Mucosa of descending colon (tissue), 3 donors: ENCODE data around the gene DPP6. TPM values are rescaled to one million over a fixed set of nuclear protein-coding genes. Genes with fewer than 3 reads are reported as not detected.

Source experiments
- ATAC-seq: fragments of 200-7000 bp; cut with Tn5 transposase; one replicate; pipeline ENCODE4 v1.9.1; 2020; ENCODE audit warnings: mild to moderate bottlenecking, moderate library complexity
- DNase-seq, 3 donors: peaks; one replicate each; pipeline ENCODE4 v3.0.0-alpha.2; 2020
- H3K36me3 ChIP-seq: fragments of 200-600 bp; one replicate; pipeline ENCODE4 v1.8.0; 2021; ENCODE audit warnings: low read depth, mild to moderate bottlenecking
- H3K4me1 ChIP-seq: fragments of 200-600 bp; one replicate; pipeline ENCODE4 v1.8.0; 2021; ENCODE audit warnings: low read depth, mild to moderate bottlenecking
- H3K4me3 ChIP-seq: fragments of 200-600 bp; one replicate; pipeline ENCODE4 v1.8.0; 2021; ENCODE audit warnings: mild to moderate bottlenecking
- H3K9me3 ChIP-seq: fragments of 200-600 bp; one replicate; pipeline ENCODE4 v1.8.0; 2021; ENCODE audit warnings: mild to moderate bottlenecking
- intact Hi-C, 2 donors: fragments of 100-400 bp; cut with DNase I in 1 of 2; cut with micrococcal nuclease in 1 of 2; formaldehyde crosslinking; loops; one replicate each; pipeline versions ENCODE4 v1.11.0 to v1.11.1; 2022; cut with DNase I, micrococcal nuclease
- total RNA-seq, 3 donors: library from RNA; stranded (reverse); fragmentation: NEBNext Ultra II Directional in 2 of 3; extraction: Animal tissue kit (Norgen Biotek cat#: 25700) in 2 of 3; gene quantifications; one replicate each; pipeline versions ENCODE4 v1.2.1 to v1.2.4, GENCODE V29; 2021 to 2023
- TF ChIP-seq, protein P1 (sequence below): fragments of 200-600 bp; IDR thresholded peaks from one replicate; pipeline ENCODE4 v1.8.0; 2022; ENCODE audit warnings: antibody characterized with exemption, mild to moderate bottlenecking
- donor health status: DM: no; HTN: no; CAD: no; lungs with moderate emphysema.
- donor health status: DM: no; HTN: no; CAD: no.
- donor health status: DM: no; HTN: yes; CAD: no.

DPP6 gene
- total RNA-seq, 3 donors from 2014 or later = 1.3 to 33.8 (median 1.5) TPM

DNA sequence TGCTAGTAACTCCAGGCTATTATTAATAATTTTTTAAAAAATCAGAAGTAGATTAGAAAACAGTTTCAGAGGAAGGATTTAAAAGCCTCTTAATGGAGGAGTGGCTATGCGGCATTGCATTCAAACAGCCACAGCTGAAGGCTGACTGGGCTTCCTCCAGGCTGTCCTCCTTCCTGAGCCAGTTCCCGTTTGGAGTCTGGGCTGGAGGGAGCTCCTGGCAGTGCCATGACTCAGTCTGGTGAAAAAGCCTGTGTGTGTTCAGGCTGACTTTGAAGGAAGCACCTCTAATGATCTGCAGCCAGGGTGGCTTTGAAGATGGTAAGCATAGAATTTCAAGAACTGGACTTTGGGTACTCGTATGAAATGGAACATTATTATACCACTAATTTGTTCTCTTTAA lies 134.6 kb downstream of the DPP6 start:
- ATAC-seq = no peak
- H3K4me1 ChIP-seq = no peaks in the 10 kb centered on the region

DNA sequence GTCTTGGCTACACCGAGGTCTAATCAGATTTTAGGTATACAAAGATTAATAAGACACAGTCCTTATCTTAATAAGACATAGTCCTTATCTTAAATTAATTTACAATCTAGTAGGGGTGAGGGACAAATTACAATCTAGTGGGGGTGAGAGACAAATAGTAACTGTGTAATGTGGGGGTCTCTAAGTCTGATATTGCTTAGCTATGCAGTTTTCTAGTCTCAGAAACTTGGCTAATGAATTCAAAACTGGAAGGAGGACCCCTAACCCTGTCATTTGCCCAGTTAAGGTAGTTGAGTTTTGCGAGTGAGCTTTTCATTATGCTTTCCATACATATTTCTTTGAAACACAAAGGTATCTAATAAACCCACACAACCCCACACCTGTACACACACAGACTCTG lies 136.1 kb downstream of the DPP6 start:
- no peaks in the 10 kb centered on the region for H3K4me1 ChIP-seq
- H3K36me3 ChIP-seq = no peaks in the 10 kb centered on the region
- intact Hi-C loops = no loop called here
- ATAC-seq (no peak), DNase-seq (no peak)
- no peak overlapping the region for H3K4me3 ChIP-seq
- TF ChIP-seq, protein P1, sequence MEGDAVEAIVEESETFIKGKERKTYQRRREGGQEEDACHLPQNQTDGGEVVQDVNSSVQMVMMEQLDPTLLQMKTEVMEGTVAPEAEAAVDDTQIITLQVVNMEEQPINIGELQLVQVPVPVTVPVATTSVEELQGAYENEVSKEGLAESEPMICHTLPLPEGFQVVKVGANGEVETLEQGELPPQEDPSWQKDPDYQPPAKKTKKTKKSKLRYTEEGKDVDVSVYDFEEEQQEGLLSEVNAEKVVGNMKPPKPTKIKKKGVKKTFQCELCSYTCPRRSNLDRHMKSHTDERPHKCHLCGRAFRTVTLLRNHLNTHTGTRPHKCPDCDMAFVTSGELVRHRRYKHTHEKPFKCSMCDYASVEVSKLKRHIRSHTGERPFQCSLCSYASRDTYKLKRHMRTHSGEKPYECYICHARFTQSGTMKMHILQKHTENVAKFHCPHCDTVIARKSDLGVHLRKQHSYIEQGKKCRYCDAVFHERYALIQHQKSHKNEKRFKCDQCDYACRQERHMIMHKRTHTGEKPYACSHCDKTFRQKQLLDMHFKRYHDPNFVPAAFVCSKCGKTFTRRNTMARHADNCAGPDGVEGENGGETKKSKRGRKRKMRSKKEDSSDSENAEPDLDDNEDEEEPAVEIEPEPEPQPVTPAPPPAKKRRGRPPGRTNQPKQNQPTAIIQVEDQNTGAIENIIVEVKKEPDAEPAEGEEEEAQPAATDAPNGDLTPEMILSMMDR = no peak
- no peaks in the 10 kb centered on the region for H3K9me3 ChIP-seq

More for the DNA sequence above, 134.6 kb downstream of the DPP6 start:
- intact Hi-C loops = no loop called here
- no peaks in the 10 kb centered on the region for H3K9me3 ChIP-seq
- H3K36me3 ChIP-seq = no peaks in the 10 kb centered on the region
- no peak for DNase-seq
- TF ChIP-seq, protein P1 = no peak
- H3K4me3 ChIP-seq = no peak overlapping the region

DNA sequence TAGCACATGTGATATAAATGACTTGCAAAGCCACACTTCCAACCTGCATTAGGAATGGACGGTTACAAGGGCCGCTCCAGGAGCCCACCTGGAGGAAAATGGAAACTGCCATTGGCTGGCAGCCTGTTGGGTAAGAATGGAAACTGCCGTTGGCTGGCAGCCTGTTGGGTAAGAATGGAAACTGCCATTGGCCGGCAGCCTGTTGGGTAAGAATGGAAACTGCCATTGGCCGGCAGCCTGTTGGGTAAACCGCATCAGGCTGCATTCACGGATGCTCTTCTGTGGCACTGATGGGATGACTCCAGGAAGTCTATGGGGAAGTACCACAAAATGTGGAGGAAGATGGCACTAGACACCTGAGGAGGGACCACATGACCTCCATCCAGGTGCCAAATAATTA lies 143.1 kb downstream of the DPP6 start:
- ATAC-seq (no peak), DNase-seq (no peak)
- H3K4me1 ChIP-seq = no peaks in the 10 kb centered on the region
- TF ChIP-seq, protein P1 = no peak
- intact Hi-C loops = no loop called here
- no peaks in the 10 kb centered on the region for H3K36me3 ChIP-seq
- no peaks in the 10 kb centered on the region for H3K9me3 ChIP-seq
- H3K4me3 ChIP-seq = no peak overlapping the region

DNA sequence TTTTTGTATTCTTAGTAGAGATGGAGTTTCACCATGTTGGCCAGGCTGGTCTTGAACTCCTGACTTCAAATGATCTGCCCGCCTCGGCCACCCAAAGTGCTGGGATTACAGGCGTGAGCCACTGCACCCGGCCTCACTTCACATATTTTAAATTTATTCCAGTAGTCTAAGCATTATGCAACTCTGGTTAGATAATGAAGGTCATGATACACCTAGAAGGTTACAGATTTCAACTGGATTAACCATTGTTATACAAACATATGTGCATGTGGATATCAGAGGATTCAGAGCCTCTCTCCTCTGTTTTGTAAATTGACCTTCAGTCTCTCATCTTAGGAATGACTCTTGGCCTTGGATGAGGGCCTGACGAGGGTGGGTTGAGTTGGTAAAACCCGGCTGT lies 146.3 kb downstream of the DPP6 start:
- Histone ChIP-seq H3K4me3 (no peak overlapping the region), H3K4me1 (no peaks in the 10 kb centered on the region), H3K36me3 (no peaks in the 10 kb centered on the region), H3K9me3 (no peaks in the 10 kb centered on the region)
- intact Hi-C loops = no loop called here
- DNase-seq (no peak), ATAC-seq (no peak)
- TF ChIP-seq, protein P1 = no peak

DNA sequence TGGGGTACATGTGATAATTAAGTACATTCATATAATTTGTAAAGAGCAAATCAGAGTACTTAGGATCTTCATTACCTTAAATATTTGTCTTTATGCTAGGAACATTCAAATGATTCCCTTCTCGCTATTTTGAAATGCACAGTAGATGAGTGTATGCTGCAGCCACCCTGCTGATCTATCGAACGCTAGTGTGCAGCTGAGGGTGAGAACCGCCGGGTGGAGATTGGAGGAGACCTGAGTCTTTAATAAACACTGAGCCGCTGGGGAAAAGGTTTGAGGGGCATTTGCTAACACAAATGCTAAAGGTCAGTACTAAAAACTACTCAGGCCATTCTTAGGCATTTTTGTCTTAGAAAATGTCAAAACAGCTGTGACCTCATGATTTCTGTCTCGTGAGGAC lies 148.0 kb downstream of the DPP6 start:
- Histone ChIP-seq H3K4me1 (no peaks in the 10 kb centered on the region), H3K9me3 (no peaks in the 10 kb centered on the region), H3K4me3 (no peak overlapping the region), H3K36me3 (no peaks in the 10 kb centered on the region)
- TF ChIP-seq, protein P1 = no peak
- DNase-seq (no peak), ATAC-seq (no peak)
- intact Hi-C loops = no loop called here

DNA sequence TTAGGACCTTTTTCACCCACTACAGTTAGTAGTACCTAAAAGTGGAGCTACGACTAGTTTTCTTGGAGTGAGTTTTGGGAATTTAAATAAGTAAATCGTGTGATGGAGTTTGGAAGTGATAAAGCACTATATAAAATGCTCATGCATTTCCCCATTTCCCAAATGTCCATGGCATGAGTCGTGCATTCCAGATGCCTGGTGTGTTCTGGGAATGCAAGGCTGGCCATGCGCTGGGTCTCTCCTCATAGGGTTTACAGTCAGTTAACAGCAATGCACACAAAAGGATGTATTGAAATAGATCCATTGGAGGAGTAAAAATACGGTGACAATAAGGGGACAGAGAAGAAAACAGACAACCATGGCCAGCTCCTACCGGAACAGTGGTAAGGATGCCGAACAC lies 149.8 kb downstream of the DPP6 start:
- Histone ChIP-seq H3K9me3 (no peaks in the 10 kb centered on the region), H3K36me3 (no peaks in the 10 kb centered on the region)
- ATAC-seq = no peak

More for the DNA sequence above, 149.8 kb downstream of the DPP6 start:
- H3K4me3 ChIP-seq = no peak overlapping the region
- TF ChIP-seq, protein P1 = no peak
- intact Hi-C loops = no loop called here
- DNase-seq = no peak
- no peaks in the 10 kb centered on the region for H3K4me1 ChIP-seq
